Smooth muscle cell (in vitro differentiated cells): ENCODE measurements around the gene NKTR. TPM values are rescaled to one million over a fixed set of nuclear protein-coding genes. Genes with fewer than 3 reads are reported as not detected.

ENCODE experiments used
- DNase-seq: peaks from one replicate; lab custom pipeline; 2025; ENCODE audit not compliant: unreplicated experiment; lab: John Stamatoyannopoulos, UW
- H2AFZ ChIP-seq: fragments of 200-600 bp; sonication (generic); 2 replicates; pipeline ENCODE4 v1.6.0; 2016; ENCODE audit warnings: antibody characterized with exemption, low read depth, mild to moderate bottlenecking
- H3F3A ChIP-seq: fragments of 200-600 bp; sonication (generic); 2 replicates; pipeline ENCODE4 v1.6.0; 2017; ENCODE audit warnings: antibody characterized with exemption, low read depth
- H3K27ac ChIP-seq: fragments of 200-600 bp; sonication (generic); 2 replicates; pipeline ENCODE4 v1.5.1; 2016; ENCODE audit warnings: low read depth, mild to moderate bottlenecking
- H3K27me3 ChIP-seq: fragments of 200-600 bp; sonication (generic); 2 replicates; pipeline ENCODE4 v1.6.1; 2016; ENCODE audit warnings: low read depth, mild to moderate bottlenecking
- H3K36me3 ChIP-seq: fragments of 200-600 bp; sonication (generic); 2 replicates; pipeline ENCODE4 v1.5.1; 2016; ENCODE audit warnings: low read depth
- H3K4me1 ChIP-seq: fragments of 200-600 bp; sonication (generic); 2 replicates; pipeline ENCODE4 v1.5.1; 2016; ENCODE audit warnings: low read depth
- H3K4me2 ChIP-seq: fragments of 200-600 bp; sonication (generic); 2 replicates; pipeline ENCODE4 v1.6.0; 2016; ENCODE audit warnings: mild to moderate bottlenecking
- H3K4me3 ChIP-seq: fragments of 200-600 bp; sonication (generic); 2 replicates; pipeline ENCODE4 v1.5.1; 2016; ENCODE audit warnings: mild to moderate bottlenecking
- H3K79me2 ChIP-seq: fragments of 200-600 bp; sonication (generic); 2 replicates; pipeline ENCODE4 v1.6.0; 2016; ENCODE audit warnings: low read depth, mild to moderate bottlenecking
- H3K9ac ChIP-seq: fragments of 200-600 bp; sonication (generic); 2 replicates; pipeline ENCODE4 v1.6.0; 2016; ENCODE audit warnings: low read depth
- H3K9me3 ChIP-seq: fragments of 200-600 bp; sonication (generic); replicated peaks from 2 replicates; pipeline ENCODE4 v1.5.1; 2016; ENCODE audit warnings: low read depth
- H4K20me1 ChIP-seq: fragments of 200-600 bp; sonication (generic); 2 replicates; pipeline ENCODE4 v1.6.0; 2016; ENCODE audit warnings: low read depth
- WGBS: methylation state at CpG from one replicate; pipeline ENCODE4 v1.1.7; 2016; ENCODE audit warnings: low lambda C conversion rate; 5-methylcytosine and 5-hydroxymethylcytosine counted together
- polyA plus RNA-seq: library from polyadenylated mRNA; unstranded; fragments of >200 nt; fragmentation: Nextera tagmentation; extraction: Ambion mirVana; gene quantifications from 2 replicates; pipeline ENCODE4 v1.2.1, GENCODE V29; 2016
- total RNA-seq: library from RNA; depleted of rRNA; stranded (reverse); fragments of >200 nt; gene quantifications from 2 replicates; pipeline ENCODE4 v1.2.3, GENCODE V29; 2014
- TF ChIP-seq, protein P1 (sequence below): fragments of 200-600 bp; sonication (generic); IDR thresholded peaks from 2 replicates; pipeline ENCODE4 v1.5.1; 2017; ENCODE audit warnings: borderline replicate concordance, mild to moderate bottlenecking, antibody characterized with exemption; ENCODE audit not compliant: insufficient read depth, poor library complexity, severe bottlenecking

Gene NKTR
- total and polyA plus RNA-seq, 2 experiments from 2014 or later: 37.1 to 91.3 TPM

- TF ChIP-seq, protein P1, sequence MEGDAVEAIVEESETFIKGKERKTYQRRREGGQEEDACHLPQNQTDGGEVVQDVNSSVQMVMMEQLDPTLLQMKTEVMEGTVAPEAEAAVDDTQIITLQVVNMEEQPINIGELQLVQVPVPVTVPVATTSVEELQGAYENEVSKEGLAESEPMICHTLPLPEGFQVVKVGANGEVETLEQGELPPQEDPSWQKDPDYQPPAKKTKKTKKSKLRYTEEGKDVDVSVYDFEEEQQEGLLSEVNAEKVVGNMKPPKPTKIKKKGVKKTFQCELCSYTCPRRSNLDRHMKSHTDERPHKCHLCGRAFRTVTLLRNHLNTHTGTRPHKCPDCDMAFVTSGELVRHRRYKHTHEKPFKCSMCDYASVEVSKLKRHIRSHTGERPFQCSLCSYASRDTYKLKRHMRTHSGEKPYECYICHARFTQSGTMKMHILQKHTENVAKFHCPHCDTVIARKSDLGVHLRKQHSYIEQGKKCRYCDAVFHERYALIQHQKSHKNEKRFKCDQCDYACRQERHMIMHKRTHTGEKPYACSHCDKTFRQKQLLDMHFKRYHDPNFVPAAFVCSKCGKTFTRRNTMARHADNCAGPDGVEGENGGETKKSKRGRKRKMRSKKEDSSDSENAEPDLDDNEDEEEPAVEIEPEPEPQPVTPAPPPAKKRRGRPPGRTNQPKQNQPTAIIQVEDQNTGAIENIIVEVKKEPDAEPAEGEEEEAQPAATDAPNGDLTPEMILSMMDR: no peak
- Histone ChIP-seq H3K79me2 (no peaks in the 10 kb centered on the region), H3K27me3 (no peaks in the 10 kb centered on the region), H3F3A (no peaks in the 10 kb centered on the region), H2AFZ (no peak overlapping the region), H3K9ac (no peak overlapping the region), H3K4me2 (no peak overlapping the region), H3K4me1 (no peaks in the 10 kb centered on the region), H3K9me3 (no peaks in the 10 kb centered on the region), H4K20me1 (peaks cover 10% of the 10 kb centered on the region), H3K27ac (no peak overlapping the region), H3K36me3 (no peaks in the 10 kb centered on the region), H3K4me3 (no peak overlapping the region)
- no peak for DNase-seq
- 95% methylated on average over 4 of the region's 19 CpGs for WGBS
Measured at GRCh38 chr3:42664438-42664803, 63.9 kb downstream of the NKTR start.

DNA sequence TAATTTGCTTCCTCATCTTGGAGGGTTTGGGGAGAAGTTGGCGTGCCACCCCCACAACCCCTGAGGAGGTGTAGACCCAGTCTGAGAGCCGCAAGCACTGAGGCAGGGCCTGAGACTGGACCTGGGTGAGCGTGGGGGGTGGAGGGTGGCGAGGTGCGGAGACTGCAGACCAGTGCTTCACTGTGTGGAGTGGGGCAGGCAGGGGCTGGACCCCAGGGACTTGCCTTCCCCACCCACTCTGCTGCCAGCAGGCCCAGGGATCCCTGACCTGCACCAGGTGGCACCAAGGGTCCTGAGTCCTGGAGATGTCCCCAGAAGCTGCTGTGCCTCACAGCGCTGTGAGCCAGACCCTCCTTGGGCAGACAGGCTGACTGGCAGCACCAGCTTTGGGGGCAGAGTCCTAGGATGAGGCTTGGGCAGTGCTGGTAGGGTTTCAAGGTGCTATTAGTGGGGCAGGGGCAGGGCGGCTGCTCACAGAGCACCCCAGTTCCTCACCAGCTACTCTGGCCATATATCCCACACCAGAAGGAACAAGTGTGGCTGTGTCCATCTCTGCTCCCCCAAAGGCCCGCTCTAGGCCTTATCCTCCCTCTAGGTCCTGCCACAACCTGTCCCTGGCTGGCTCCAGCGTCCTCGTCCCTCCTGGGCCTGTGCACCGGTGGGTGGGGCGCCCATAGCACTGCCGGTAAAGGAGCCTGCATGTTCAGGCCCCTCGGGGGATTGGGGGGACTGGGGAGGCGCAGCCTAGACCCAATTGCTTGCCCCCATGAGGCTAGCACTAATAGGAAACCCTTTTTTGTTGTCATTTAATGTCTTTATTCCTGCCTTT lies 64.8 kb downstream of the NKTR start:
- TF ChIP-seq, protein P1: no peak
- no peaks in the 10 kb centered on the region for H3K9me3 ChIP-seq
- no peaks in the 10 kb centered on the region for H3K36me3 ChIP-seq

GRCh38 chr3:42666022-42666421 lies 65.5 kb downstream of the NKTR start:
- Histone ChIP-seq H2AFZ (no peak overlapping the region), H4K20me1 (no peaks in the 10 kb centered on the region), H3K36me3 (no peaks in the 10 kb centered on the region), H3K4me3 (no peak overlapping the region), H3K9me3 (no peaks in the 10 kb centered on the region), H3K27me3 (no peaks in the 10 kb centered on the region), H3K27ac (no peak overlapping the region), H3F3A (no peaks in the 10 kb centered on the region), H3K79me2 (no peaks in the 10 kb centered on the region), H3K9ac (no peak overlapping the region), H3K4me1 (no peaks in the 10 kb centered on the region), H3K4me2 (no peak overlapping the region)
- no peak for DNase-seq
- TF ChIP-seq, protein P1: no peak
- 94% methylated on average over 8 of the region's 8 CpGs for WGBS

More for the DNA sequence above, 64.8 kb downstream of the NKTR start:
- Histone ChIP-seq H4K20me1 (peaks cover 7% of the 10 kb centered on the region), H3K4me1 (no peaks in the 10 kb centered on the region), H3K27me3 (no peaks in the 10 kb centered on the region), H3K27ac (no peak overlapping the region), H3K4me2 (no peak overlapping the region), H3K9ac (no peak overlapping the region), H3K4me3 (no peak overlapping the region), H3F3A (no peaks in the 10 kb centered on the region), H3K79me2 (no peaks in the 10 kb centered on the region), H2AFZ (no peak overlapping the region)
- DNase-seq: no peak
- WGBS: 96% methylated on average over 15 of the region's 15 CpGs

GRCh38 chr3:42666577-42666998 lies 66.1 kb downstream of the NKTR start:
- WGBS: 94% methylated on average over 4 of the region's 4 CpGs

More at GRCh38 chr3:42666577-42666998, 66.1 kb downstream of the NKTR start:
- Histone ChIP-seq H2AFZ (no peak overlapping the region), H3K4me1 (no peaks in the 10 kb centered on the region), H3K9me3 (no peaks in the 10 kb centered on the region), H3K4me2 (no peak overlapping the region), H3F3A (no peaks in the 10 kb centered on the region), H4K20me1 (no peaks in the 10 kb centered on the region), H3K9ac (no peak overlapping the region), H3K4me3 (no peak overlapping the region), H3K79me2 (no peaks in the 10 kb centered on the region), H3K27ac (no peak overlapping the region), H3K27me3 (no peaks in the 10 kb centered on the region), H3K36me3 (no peaks in the 10 kb centered on the region)
- no peak for DNase-seq
- TF ChIP-seq, protein P1: no peak
